Measurements from ENCODE around the gene DTWD2. TPM values are rescaled to one million over a fixed set of nuclear protein-coding genes. Genes with fewer than 3 reads are reported as not detected.
"Not testable (repeated sequence)": the region's sequence is repeated elsewhere in the genome, so short reads cannot be mapped to it uniquely, and the experiment has no call there.

DTWD2 gene
- total and polyA plus RNA-seq, 8 donors, result 0.65 to 62.6 (median 5.5) TPM

- H3K27ac ChIP-seq, result no peak overlapping the region
- DNase-seq, result no peak
- TF ChIP-seq EP300 (IDR thresholded peaks at IDR 0.05), result no peak
- no peak for TF ChIP-seq POLR2A (IDR thresholded peaks at IDR 0.05)
- TF ChIP-seq CTCF (IDR thresholded peaks at IDR 0.05), result no peak
- TF ChIP-seq POLR2AphosphoS5 (IDR thresholded peaks at IDR 0.05), result no peak
- H3K4me3 ChIP-seq, result no peak overlapping the region
- intact Hi-C loops (cut with DNase I; ENCODE audit: low total_unique reads), result no loop called here
- H3K36me3 ChIP-seq, result no peaks in the 10 kb centered on the region
- no peaks in the 10 kb centered on the region for H3K27me3 ChIP-seq
- H3K9me3 ChIP-seq, result no peaks in the 10 kb centered on the region
- WGBS, 5 donors, result 75 to 82% (median 77%) methylated on average over 2 of the region's 2 CpGs
- H3K4me1 ChIP-seq, result no peaks in the 10 kb centered on the region
These were observed 99.8 kb downstream of the DTWD2 start for GRCh38 chr5:118888556-118888955.

GRCh38 chr5:118883362-118883761 is 105.0 kb downstream of the DTWD2 start:
- TF ChIP-seq CTCF (IDR thresholded peaks at IDR 0.05) (no peak), POLR2A (IDR thresholded peaks at IDR 0.05) (no peak), EP300 (IDR thresholded peaks at IDR 0.05) (no peak), POLR2AphosphoS5 (IDR thresholded peaks at IDR 0.05) (no peak)
- H3K9me3 ChIP-seq, result peaks cover 0 to 10% (median under 1%) of the 10 kb centered on the region in 4 donors
- peaks cover 0 to 4% (median 0%) of the 10 kb centered on the region in 4 donors for H3K36me3 ChIP-seq
- H3K4me3 ChIP-seq, result no peak overlapping the region
- WGBS, 5 donors, result 78 to 90% (median 84%) methylated on average over 2 of the region's 2 CpGs
- intact Hi-C loops (cut with DNase I; ENCODE audit: low total_unique reads), result no loop called here
- no peak for DNase-seq
- no peak overlapping the region for H3K27ac ChIP-seq
- no peaks in the 10 kb centered on the region for H3K4me1 ChIP-seq
- no peaks in the 10 kb centered on the region for H3K27me3 ChIP-seq

DNA sequence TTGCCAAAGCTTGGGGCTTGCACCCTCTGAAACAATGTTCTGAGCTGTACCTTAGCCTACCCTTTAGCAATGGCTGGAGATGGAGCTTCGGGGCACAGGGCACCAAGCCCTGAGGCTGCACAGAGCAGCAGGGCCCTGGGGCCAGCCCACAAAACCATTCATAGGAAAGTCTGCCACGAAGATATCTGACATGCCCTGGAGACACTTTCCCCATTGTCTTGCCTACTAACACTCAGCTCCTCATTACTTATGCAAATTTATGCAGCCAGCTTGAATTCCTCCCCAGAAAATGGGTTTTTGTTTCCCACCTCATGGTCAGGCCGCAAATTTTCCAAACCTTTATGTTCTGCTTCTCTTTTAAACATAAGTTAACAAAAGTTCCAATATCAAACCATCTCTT is 105.7 kb downstream of the DTWD2 start:
- no peak for DNase-seq
- Histone ChIP-seq H3K27ac (no peak overlapping the region), H3K27me3 (no peaks in the 10 kb centered on the region), H3K4me3 (no peak overlapping the region), H3K9me3 (peaks cover 0 to 16% (median 4%) of the 10 kb centered on the region in 4 donors), H3K4me1 (no peaks in the 10 kb centered on the region), H3K36me3 (peaks cover 0 to 4% (median 0%) of the 10 kb centered on the region in 4 donors)
- TF ChIP-seq EP300 (IDR thresholded peaks at IDR 0.05), result no peak
- no peak for TF ChIP-seq POLR2AphosphoS5 (IDR thresholded peaks at IDR 0.05)
- TF ChIP-seq CTCF (IDR thresholded peaks at IDR 0.05), result no peak
- TF ChIP-seq POLR2A (IDR thresholded peaks at IDR 0.05), result no peak
- intact Hi-C loops (cut with DNase I; ENCODE audit: low total_unique reads), result no loop called here
- WGBS, 5 donors, result 81 to 97% (median 90%) methylated on average over 3 of the region's 3 CpGs

GRCh38 chr5:118876852-118877251 is 111.5 kb downstream of the DTWD2 start:
- 75 to 95% (median 89%) methylated on average over 3 of the region's 3 CpGs for WGBS, 5 donors

DNA sequence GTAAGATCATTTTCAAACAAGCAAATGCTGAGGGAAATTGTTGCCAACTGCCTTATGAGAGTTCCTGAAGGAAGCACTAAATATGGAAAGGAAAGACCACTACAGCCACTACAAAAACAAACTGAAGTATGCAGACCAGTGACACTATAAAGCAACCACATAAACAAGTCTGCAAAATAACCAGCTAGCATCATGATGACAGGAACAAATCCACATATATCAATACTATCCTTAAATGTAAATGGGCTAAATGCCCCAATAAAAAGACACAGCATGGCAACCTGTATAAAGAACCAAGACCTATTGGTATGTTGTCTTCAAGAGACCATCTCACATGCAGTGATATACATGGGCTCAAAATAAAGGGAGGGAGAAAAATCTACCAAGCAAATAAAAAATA is 113.2 kb downstream of the DTWD2 start:
- Histone ChIP-seq H3K4me3 (no peak overlapping the region), H3K27me3 (no peaks in the 10 kb centered on the region), H3K27ac (no peak overlapping the region), H3K4me1 (no peaks in the 10 kb centered on the region), H3K36me3 (peaks cover 0 to 13% (median 2%) of the 10 kb centered on the region in 4 donors), H3K9me3 (peaks cover 0 to 47% (median 20%) of the 10 kb centered on the region in 4 donors)
- DNase-seq, result no peak
- intact Hi-C loops (cut with DNase I; ENCODE audit: low total_unique reads), result no loop called here
- TF ChIP-seq CTCF (IDR thresholded peaks at IDR 0.05) (no peak), EP300 (IDR thresholded peaks at IDR 0.05) (no peak), POLR2AphosphoS5 (IDR thresholded peaks at IDR 0.05) (no peak), POLR2A (IDR thresholded peaks at IDR 0.05) (no peak)

More at GRCh38 chr5:118876852-118877251, 111.5 kb downstream of the DTWD2 start:
- H3K27me3 ChIP-seq; H3K27ac ChIP-seq; H3K4me3 ChIP-seq; intact Hi-C loops (cut with DNase I; ENCODE audit: low total_unique reads); DNase-seq; H3K4me1 ChIP-seq: not testable (repeated sequence)
- peaks cover 0 to 13% (median 2%) of the 10 kb centered on the region in 4 donors for H3K36me3 ChIP-seq
- peaks cover 0 to 47% (median 20%) of the 10 kb centered on the region in 4 donors for H3K9me3 ChIP-seq
